Kidney (tissue), 14 donors: ENCODE measurements around the gene MMP13. TPM values are rescaled to one million over a fixed set of nuclear protein-coding genes. Genes with fewer than 3 reads are reported as not detected.
A peak's percentile ranks its signal among the peaks of the same experiment; 100 is the strongest.

ENCODE experiments used
- DNase-seq, 5 donors: peaks; one replicate each; pipeline ENCODE4 v3.0.0-alpha.2; 2013 to 2020
- FAIRE-seq: peaks from 2 replicates; lab custom pipeline; 2012; peaks lifted over from hg19 to GRCh38; lab: Jason Lieb, UNC
- H3K27ac ChIP-seq, 2 donors: one replicate each; pipeline ENCODE4 v1.7.0; 2013; ENCODE audit warnings: low read depth in 2 of 2, low read length in 2 of 2, inconsistent platforms in 1 of 2
- H3K27me3 ChIP-seq: one replicate; pipeline ENCODE4 v1.7.1; 2013; ENCODE audit warnings: low read length, inconsistent platforms; ENCODE audit not compliant: control insufficient read depth, insufficient read depth
- H3K36me3 ChIP-seq, 3 donors: one replicate each; pipeline versions ENCODE4 v1.7.0 to v1.7.1; 2013; ENCODE audit warnings: low read length in 3 of 3, control low read depth in 1 of 3, inconsistent platforms in 1 of 3; ENCODE audit not compliant: insufficient read depth in 3 of 3, control insufficient read depth in 2 of 3
- H3K4me1 ChIP-seq, 3 donors: one replicate each; pipeline versions ENCODE4 v1.7.0 to v1.7.1; 2013; ENCODE audit warnings: low read length in 3 of 3, inconsistent platforms in 1 of 3, low read depth in 1 of 3; ENCODE audit not compliant: control insufficient read depth in 2 of 3, insufficient read depth in 2 of 3
- H3K4me3 ChIP-seq, 3 donors: one replicate each; pipeline versions ENCODE4 v1.7.0 to v1.8.1; 2013; ENCODE audit warnings: low read length in 3 of 3, control low read depth in 1 of 3, inconsistent platforms in 1 of 3
- H3K9ac ChIP-seq, 3 donors: one replicate each; pipeline versions ENCODE4 v1.7.0 to v1.7.1; 2013; ENCODE audit warnings: low read length in 3 of 3, control low read depth in 1 of 3, inconsistent platforms in 1 of 3
- H3K9me3 ChIP-seq, 3 donors: one replicate each; pipeline versions ENCODE4 v1.7.0 to v1.7.1; 2013; ENCODE audit warnings: low read length in 3 of 3, control low read depth in 1 of 3, inconsistent platforms in 1 of 3; ENCODE audit not compliant: control insufficient read depth in 2 of 3, insufficient read depth in 1 of 3
- intact Hi-C: fragments of 100-400 bp; cut with DNase I; formaldehyde crosslinking; loops from one replicate; pipeline ENCODE4 v1.11.1; 2022
- polyA plus RNA-seq: library from polyadenylated mRNA; stranded (reverse); fragments of 350-450 nt; fragmentation: Illumina TruSeq; extraction: RNeasy Lipid Tissue Mini Kit (QIAGEN cat#74804); gene quantifications from one replicate; pipeline ENCODE4 v1.2.3, GENCODE V29; 2014; ENCODE audit warnings: low read depth, low replicate concordance; ENCODE audit not compliant: insufficient read depth
- total RNA-seq: library from RNA; stranded (reverse); fragmentation: NEBNext Ultra II Directional; extraction: Animal tissue kit (Norgen Biotek cat#: 25700); gene quantifications from one replicate; pipeline ENCODE4 v1.2.1, GENCODE V29; 2021
- TF ChIP-seq, protein P1 (sequence below): IDR thresholded peaks from 3 replicates; pipeline ENCODE4 v1.5.1; 2012; ENCODE audit warnings: mild to moderate bottlenecking, moderate library complexity, borderline replicate concordance; ENCODE audit not compliant: insufficient read depth; ENCODE audit errors: extremely low read depth
- donor health status: control.
- donor health status: control.
- donor health status: control.
- donor health status: control.
- donor health status: control.
- donor health status: DM: yes; HTN: yes; CAD: no.
- donor health status: Normal renal cell carcinoma (clear cell type).

The MMP13 gene
- total and polyA plus RNA-seq, 2 donors from 2014 or later = not detected

DNA sequence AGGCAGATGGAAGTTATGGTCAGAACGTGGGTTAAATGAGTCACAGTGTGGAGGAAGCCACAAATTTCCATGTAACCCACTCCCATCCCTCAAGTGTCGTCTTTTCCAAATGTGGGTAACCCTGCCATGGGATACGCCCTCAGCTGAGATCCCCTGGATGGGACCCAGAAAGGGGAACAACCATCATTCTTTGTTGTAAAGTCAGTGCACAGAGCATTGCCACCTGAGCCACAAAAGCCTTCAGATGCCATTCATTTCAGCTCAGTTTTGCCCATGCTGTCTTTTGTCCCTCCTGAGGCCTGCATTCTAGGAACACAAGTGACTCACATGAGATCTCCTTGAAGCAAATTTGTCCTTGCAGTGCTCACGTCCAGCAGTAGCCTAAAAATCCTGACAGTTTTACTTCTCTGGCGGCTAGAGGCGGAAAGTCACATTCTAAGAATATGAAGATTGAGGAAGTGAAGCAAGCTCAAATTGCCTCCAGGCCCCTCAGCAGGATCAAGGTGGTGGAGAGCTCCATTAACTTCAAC lies 30.6 kb downstream of the MMP13 start:
- FAIRE-seq (peak; percentile 45), DNase-seq (peak in 3 of 5 donors; percentile 31 to 69 (median 64))
- Histone ChIP-seq H3K4me1 (peaks cover 0 to 28% (median 15%) of the 10 kb centered on the region in 3 donors), H3K9ac (no peak overlapping the region), H3K27ac (peak overlapping the region in 1 of 2 donors; percentile 47), H3K36me3 (no peaks in the 10 kb centered on the region), H3K4me3 (no peak overlapping the region), H3K9me3 (no peaks in the 10 kb centered on the region), H3K27me3 (no peaks in the 10 kb centered on the region)
- TF ChIP-seq, protein P1, sequence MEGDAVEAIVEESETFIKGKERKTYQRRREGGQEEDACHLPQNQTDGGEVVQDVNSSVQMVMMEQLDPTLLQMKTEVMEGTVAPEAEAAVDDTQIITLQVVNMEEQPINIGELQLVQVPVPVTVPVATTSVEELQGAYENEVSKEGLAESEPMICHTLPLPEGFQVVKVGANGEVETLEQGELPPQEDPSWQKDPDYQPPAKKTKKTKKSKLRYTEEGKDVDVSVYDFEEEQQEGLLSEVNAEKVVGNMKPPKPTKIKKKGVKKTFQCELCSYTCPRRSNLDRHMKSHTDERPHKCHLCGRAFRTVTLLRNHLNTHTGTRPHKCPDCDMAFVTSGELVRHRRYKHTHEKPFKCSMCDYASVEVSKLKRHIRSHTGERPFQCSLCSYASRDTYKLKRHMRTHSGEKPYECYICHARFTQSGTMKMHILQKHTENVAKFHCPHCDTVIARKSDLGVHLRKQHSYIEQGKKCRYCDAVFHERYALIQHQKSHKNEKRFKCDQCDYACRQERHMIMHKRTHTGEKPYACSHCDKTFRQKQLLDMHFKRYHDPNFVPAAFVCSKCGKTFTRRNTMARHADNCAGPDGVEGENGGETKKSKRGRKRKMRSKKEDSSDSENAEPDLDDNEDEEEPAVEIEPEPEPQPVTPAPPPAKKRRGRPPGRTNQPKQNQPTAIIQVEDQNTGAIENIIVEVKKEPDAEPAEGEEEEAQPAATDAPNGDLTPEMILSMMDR = no peak
- intact Hi-C loops = no loop called here

- Histone ChIP-seq H3K9me3 (no peaks in the 10 kb centered on the region), H3K4me1 (peaks cover 0 to 7% (median 3%) of the 10 kb centered on the region in 3 donors), H3K4me3 (no peak overlapping the region), H3K9ac (no peak overlapping the region), H3K36me3 (no peaks in the 10 kb centered on the region), H3K27ac (no peak overlapping the region), H3K27me3 (no peaks in the 10 kb centered on the region)
- TF ChIP-seq, protein P1 = no peak
- intact Hi-C loops = no loop called here
- FAIRE-seq (no peak), DNase-seq (no peak)
Measured at GRCh38 chr11:102921587-102922220, 33.8 kb downstream of the MMP13 start.

- Histone ChIP-seq H3K36me3 (no peaks in the 10 kb centered on the region), H3K27me3 (no peaks in the 10 kb centered on the region), H3K4me1 (no peaks in the 10 kb centered on the region), H3K27ac (no peak overlapping the region), H3K9me3 (no peaks in the 10 kb centered on the region), H3K9ac (no peak overlapping the region), H3K4me3 (no peak overlapping the region)
- TF ChIP-seq, protein P1 = no peak
- DNase-seq = no peak
- intact Hi-C loops = no loop called here
- FAIRE-seq = no peak
Measured at GRCh38 chr11:102920118-102920684, 35.3 kb downstream of the MMP13 start.
